ENCODE data around the gene ZNF561.
"Not testable (repeated sequence)": the region's sequence is repeated elsewhere in the genome, so short reads cannot be mapped to it uniquely, and the experiment has no call there.

The ZNF561 gene

DNA sequence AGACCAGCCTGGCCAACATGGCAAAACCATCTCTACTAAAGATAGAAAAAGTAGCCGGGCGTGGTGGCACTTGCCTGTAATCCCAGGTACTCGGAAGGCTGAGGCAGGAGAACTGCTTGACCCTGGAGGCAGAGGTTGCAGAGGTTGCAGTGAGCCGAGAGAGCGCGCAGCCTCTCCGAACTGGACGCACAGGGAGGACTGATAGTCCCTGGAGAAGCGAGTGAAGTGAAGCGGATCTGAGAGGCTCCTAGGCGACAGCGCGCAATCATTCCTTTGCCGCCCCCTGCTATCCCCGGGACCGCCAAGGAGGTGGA is 233 bp downstream of the ZNF561 start:
- peak overlapping the region; percentile 98 for H3K4me3 ChIP-seq (ENCODE audit: low read depth, low read length)
- TF ChIP-seq, protein P1, sequence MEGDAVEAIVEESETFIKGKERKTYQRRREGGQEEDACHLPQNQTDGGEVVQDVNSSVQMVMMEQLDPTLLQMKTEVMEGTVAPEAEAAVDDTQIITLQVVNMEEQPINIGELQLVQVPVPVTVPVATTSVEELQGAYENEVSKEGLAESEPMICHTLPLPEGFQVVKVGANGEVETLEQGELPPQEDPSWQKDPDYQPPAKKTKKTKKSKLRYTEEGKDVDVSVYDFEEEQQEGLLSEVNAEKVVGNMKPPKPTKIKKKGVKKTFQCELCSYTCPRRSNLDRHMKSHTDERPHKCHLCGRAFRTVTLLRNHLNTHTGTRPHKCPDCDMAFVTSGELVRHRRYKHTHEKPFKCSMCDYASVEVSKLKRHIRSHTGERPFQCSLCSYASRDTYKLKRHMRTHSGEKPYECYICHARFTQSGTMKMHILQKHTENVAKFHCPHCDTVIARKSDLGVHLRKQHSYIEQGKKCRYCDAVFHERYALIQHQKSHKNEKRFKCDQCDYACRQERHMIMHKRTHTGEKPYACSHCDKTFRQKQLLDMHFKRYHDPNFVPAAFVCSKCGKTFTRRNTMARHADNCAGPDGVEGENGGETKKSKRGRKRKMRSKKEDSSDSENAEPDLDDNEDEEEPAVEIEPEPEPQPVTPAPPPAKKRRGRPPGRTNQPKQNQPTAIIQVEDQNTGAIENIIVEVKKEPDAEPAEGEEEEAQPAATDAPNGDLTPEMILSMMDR (conservative IDR thresholded peaks at IDR 0.05; ENCODE audit: low read depth, low read length), result no peak
- no peak for DNase-seq (ENCODE audit: low read depth)

DNA sequence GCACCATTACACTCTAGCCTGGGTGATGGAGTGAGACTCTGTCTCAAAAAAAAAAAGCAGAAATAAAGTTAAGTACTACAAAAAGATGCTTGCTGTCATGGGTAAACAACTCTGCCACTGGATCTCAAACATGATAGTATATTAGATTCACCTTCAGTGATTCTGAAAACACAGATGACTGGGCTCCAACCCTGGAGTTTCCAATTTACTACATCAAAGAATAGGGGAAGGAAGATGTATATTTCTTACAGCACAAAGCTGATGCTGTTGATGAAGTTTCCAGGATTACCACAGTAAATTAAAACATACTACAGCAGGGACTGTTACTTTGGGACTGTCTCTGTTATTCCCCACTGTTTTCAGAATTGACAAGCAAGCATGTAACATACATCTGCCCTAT is 5.2 kb downstream of the ZNF561 start:
- H3K4me3 ChIP-seq (ENCODE audit: low read depth, low read length), result no peak overlapping the region
- TF ChIP-seq, protein P1 (conservative IDR thresholded peaks at IDR 0.05; ENCODE audit: low read depth, low read length), result no peak
- no peak for DNase-seq (ENCODE audit: low read depth)

GRCh38 chr19:9610484-9611113 is 10.4 kb downstream of the ZNF561 start:
- no peak overlapping the region for H3K4me3 ChIP-seq (ENCODE audit: low read depth, low read length)
- DNase-seq (ENCODE audit: low read depth), result no peak
- TF ChIP-seq, protein P1 (conservative IDR thresholded peaks at IDR 0.05; ENCODE audit: low read depth, low read length), result no peak

DNA sequence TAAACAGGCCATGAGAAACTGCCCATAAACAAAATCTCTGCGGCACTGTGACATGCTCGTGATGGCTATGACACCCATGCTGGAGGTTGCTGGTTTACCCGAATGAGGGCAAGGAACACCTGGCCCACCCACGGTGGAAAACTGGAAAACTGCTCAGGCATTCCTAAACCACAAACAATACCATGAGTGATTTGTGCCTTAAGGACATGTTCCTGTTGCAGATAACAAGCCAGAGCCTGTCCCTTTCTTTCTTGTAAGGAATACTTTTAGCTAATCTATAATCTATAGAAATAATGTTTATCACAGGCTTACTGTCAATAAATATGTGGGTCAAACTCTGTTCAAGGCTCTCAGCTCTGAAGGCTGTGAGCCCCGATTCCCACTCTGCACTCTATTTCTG is 12.1 kb downstream of the ZNF561 start:
- H3K4me3 ChIP-seq (ENCODE audit: low read depth, low read length), result no peak overlapping the region
- TF ChIP-seq, protein P1 (conservative IDR thresholded peaks at IDR 0.05; ENCODE audit: low read depth, low read length), result no peak
- no peak for DNase-seq (ENCODE audit: low read depth)

- no peak overlapping the region for H3K4me3 ChIP-seq (ENCODE audit: low read depth, low read length)
- DNase-seq (ENCODE audit: low read depth), result peak; percentile 77
- TF ChIP-seq, protein P1 (conservative IDR thresholded peaks at IDR 0.05; ENCODE audit: low read depth, low read length), result no peak
Observed at GRCh38 chr19:9597027-9597426, 24.0 kb downstream of the ZNF561 start.

DNA sequence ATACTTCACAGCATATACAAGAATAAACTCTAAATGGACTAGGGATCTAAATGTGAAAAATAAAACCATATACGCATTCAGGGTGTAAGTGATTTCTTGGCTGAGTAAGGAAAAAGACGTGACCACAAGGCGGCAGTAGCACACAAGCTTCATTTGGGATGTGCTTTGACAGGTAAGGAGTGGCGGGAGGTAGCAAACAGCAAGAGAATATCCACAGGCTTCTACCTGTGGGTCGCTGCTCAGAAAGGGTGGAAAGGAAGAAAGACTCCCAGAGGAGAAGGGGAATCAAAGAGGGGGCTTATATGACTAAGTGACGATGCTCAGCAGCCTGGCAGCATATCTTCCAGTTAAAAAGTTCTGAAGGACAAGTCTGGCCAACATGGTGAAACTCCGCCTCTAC is 34.3 kb downstream of the ZNF561 start:
- TF ChIP-seq, protein P1 (conservative IDR thresholded peaks at IDR 0.05; ENCODE audit: low read depth, low read length), result peak; percentile 83
- peak; percentile 81 for DNase-seq (ENCODE audit: low read depth)
- H3K4me3 ChIP-seq (ENCODE audit: low read depth, low read length), result no peak overlapping the region

GRCh38 chr19:9584073-9584833 is 36.8 kb downstream of the ZNF561 start, which contains the start of gene ZNF121:
TSS of gene ZNF121 (minus strand) at chr19:9584504. CDS start at chr19:9568097, 16,407 bp downstream.
- H3K4me3 ChIP-seq (ENCODE audit: low read depth, low read length), result peak within 1 kb of the TSS; percentile 78
- DNase-seq (ENCODE audit: low read depth), result peak; percentile 78
- TF ChIP-seq, protein P1 (conservative IDR thresholded peaks at IDR 0.05; ENCODE audit: low read depth, low read length), result no peak

DNA sequence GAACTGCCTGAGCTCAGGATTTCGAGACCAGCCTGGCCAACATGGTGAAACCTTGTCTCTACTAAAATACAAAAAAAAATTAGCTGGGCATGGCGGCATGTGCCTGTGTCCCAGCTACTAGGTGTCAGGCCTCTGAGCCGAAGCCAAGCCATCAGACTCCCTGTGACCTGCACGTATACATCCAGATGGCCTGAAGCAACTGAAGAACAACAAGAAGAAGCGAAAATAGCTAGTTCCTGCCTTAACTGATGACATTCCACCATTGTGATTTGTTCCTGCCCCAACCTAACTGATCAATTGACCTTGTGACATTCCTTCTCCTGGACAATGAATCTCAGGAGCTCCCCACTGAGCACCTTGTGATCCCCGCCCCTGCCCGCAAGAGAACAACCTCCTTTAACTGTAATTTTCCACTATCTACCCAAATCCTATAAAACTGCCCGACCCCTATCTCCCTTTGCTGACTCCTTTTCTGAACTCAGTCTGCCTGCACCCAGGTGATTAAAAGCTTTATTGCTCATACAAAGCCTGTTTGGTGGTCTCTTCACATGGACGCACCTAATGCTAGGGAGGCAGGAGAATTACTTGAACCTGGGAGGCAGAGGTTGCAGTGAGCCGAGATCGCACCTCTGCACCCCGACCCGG is 38.8 kb downstream of the ZNF561 start:
- not testable (repeated sequence) for H3K4me3 ChIP-seq (ENCODE audit: low read depth, low read length); DNase-seq (ENCODE audit: low read depth)

All from choroid plexus epithelial cell (primary cell).